Measurements from ENCODE around the gene WNT2B. TPM values are rescaled to one million over a fixed set of nuclear protein-coding genes. Genes with fewer than 3 reads are reported as not detected.

The WNT2B gene
- total RNA-seq, 2 experiments from 2014 or later = not detected

DNA sequence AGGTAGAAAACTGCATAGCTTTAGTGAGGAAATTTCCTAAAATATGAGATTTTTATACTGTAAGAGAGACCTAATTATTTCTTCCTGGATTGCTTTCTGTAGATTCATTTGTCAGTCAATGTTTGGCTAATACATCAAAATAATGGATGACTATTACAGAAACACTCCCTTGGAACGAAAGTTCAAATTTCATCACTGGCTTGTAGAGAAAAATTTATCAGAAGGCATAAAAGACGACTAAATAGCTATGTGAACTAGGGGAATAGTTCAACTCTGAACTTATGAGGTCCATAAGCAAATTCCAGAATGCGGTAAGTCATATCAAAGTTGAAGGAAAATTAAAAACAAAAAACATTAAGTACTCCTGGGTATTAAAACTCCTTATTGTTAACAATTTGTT is 36.0 kb downstream of the WNT2B start:
- ChIA-PET CTCF (no interaction called here), POLR2A (no interaction called here)
- Mint-ChIP-seq H3K9me3 (no peaks in the 10 kb centered on the region), H3K4me3 (no peak overlapping the region), H3K27me3 (no peaks in the 10 kb centered on the region), H3K27ac (no peak overlapping the region), H3K4me1 (ENCODE audit: low read depth) (peaks cover 3% of the 10 kb centered on the region), H3K36me3 (ENCODE audit: low read depth) (no peaks in the 10 kb centered on the region)
- intact Hi-C loops (cut with micrococcal nuclease) = no loop called here
- no peak for ATAC-seq
- no peak for DNase-seq
- TF ChIP-seq, protein P1, sequence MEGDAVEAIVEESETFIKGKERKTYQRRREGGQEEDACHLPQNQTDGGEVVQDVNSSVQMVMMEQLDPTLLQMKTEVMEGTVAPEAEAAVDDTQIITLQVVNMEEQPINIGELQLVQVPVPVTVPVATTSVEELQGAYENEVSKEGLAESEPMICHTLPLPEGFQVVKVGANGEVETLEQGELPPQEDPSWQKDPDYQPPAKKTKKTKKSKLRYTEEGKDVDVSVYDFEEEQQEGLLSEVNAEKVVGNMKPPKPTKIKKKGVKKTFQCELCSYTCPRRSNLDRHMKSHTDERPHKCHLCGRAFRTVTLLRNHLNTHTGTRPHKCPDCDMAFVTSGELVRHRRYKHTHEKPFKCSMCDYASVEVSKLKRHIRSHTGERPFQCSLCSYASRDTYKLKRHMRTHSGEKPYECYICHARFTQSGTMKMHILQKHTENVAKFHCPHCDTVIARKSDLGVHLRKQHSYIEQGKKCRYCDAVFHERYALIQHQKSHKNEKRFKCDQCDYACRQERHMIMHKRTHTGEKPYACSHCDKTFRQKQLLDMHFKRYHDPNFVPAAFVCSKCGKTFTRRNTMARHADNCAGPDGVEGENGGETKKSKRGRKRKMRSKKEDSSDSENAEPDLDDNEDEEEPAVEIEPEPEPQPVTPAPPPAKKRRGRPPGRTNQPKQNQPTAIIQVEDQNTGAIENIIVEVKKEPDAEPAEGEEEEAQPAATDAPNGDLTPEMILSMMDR (IDR thresholded peaks at IDR 0.05) = no peak

- intact Hi-C loops (cut with micrococcal nuclease) = no loop called here
- peaks cover 3% of the 10 kb centered on the region for H3K4me1 Mint-ChIP-seq (ENCODE audit: low read depth)
- TF ChIP-seq, protein P1 (IDR thresholded peaks at IDR 0.05) = no peak
- H3K27me3 Mint-ChIP-seq = no peaks in the 10 kb centered on the region
- H3K27ac Mint-ChIP-seq = no peak overlapping the region
- CTCF ChIA-PET = interaction anchor here (0.7 kb wide), 1 partner anchor 162 kb away, joined by 4 read pairs; no protein-coding TSS in a partner anchor
- ATAC-seq = no peak
- H3K36me3 Mint-ChIP-seq (ENCODE audit: low read depth) = no peaks in the 10 kb centered on the region
- no peaks in the 10 kb centered on the region for H3K9me3 Mint-ChIP-seq
- H3K4me3 Mint-ChIP-seq = no peak overlapping the region
- no peak for DNase-seq
- POLR2A ChIA-PET = no interaction called here
Measured at GRCh38 chr1:112546076-112546475, 37.3 kb downstream of the WNT2B start.

GRCh38 chr1:112548547-112548946 is 39.8 kb downstream of the WNT2B start:
- Mint-ChIP-seq H3K9me3 (no peaks in the 10 kb centered on the region), H3K4me1 (ENCODE audit: low read depth) (peaks cover 3% of the 10 kb centered on the region), H3K27me3 (no peaks in the 10 kb centered on the region), H3K36me3 (ENCODE audit: low read depth) (no peaks in the 10 kb centered on the region), H3K27ac (no peak overlapping the region), H3K4me3 (no peak overlapping the region)
- TF ChIP-seq, protein P1 (IDR thresholded peaks at IDR 0.05) = no peak
- DNase-seq = no peak
- ChIA-PET CTCF (no interaction called here), POLR2A (no interaction called here)
- intact Hi-C loops (cut with micrococcal nuclease) = no loop called here
- no peak for ATAC-seq

- ATAC-seq = no peak
- no peaks in the 10 kb centered on the region for H3K4me1 Mint-ChIP-seq (ENCODE audit: low read depth)
- no peak overlapping the region for H3K27ac Mint-ChIP-seq
- no peak for DNase-seq
- no peaks in the 10 kb centered on the region for H3K9me3 Mint-ChIP-seq
- no peaks in the 10 kb centered on the region for H3K27me3 Mint-ChIP-seq
- H3K36me3 Mint-ChIP-seq (ENCODE audit: low read depth) = no peaks in the 10 kb centered on the region
- intact Hi-C loops (cut with micrococcal nuclease) = no loop called here
- TF ChIP-seq, protein P1 (IDR thresholded peaks at IDR 0.05) = no peak
- ChIA-PET POLR2A (no interaction called here), CTCF (no interaction called here)
- H3K4me3 Mint-ChIP-seq = no peak overlapping the region
Measured at GRCh38 chr1:112549590-112549989, 40.8 kb downstream of the WNT2B start.

- no peaks in the 10 kb centered on the region for H3K4me1 Mint-ChIP-seq (ENCODE audit: low read depth)
- H3K9me3 Mint-ChIP-seq = no peaks in the 10 kb centered on the region
- no peaks in the 10 kb centered on the region for H3K27me3 Mint-ChIP-seq
- ATAC-seq = no peak
- POLR2A ChIA-PET = no interaction called here
- TF ChIP-seq, protein P1 (IDR thresholded peaks at IDR 0.05) = no peak
- DNase-seq = no peak
- H3K27ac Mint-ChIP-seq = no peak overlapping the region
- intact Hi-C loops (cut with micrococcal nuclease) = no loop called here
- H3K4me3 Mint-ChIP-seq = no peak overlapping the region
- H3K36me3 Mint-ChIP-seq (ENCODE audit: low read depth) = no peaks in the 10 kb centered on the region
- CTCF ChIA-PET = no interaction called here
Measured at GRCh38 chr1:112554411-112554810, 45.6 kb downstream of the WNT2B start.
